H1 (cell line): ENCODE results near the gene UBASH3B. TPM values are rescaled to one million over a fixed set of nuclear protein-coding genes. Genes with fewer than 3 reads are reported as not detected.

ENCODE experiments used
- HDAC2 ChIP-seq, 2 experiments: fragments of 300-600 bp in 1 of 2; sonication (generic) in 1 of 2; IDR thresholded peaks; 2 replicates each; pipeline ENCODE4 v1.6.1; 2011 to 2012; ENCODE audit warnings: low read depth in 2 of 2, low read length in 2 of 2, mild to moderate bottlenecking in 2 of 2, moderate library complexity in 2 of 2, borderline replicate concordance in 1 of 2, inconsistent platforms in 1 of 2
- KDM1A ChIP-seq: fragments of 200-600, 300-600 bp; sonication (generic); IDR thresholded peaks from 2 replicates; pipeline ENCODE4 v1.7.1; 2016; ENCODE audit warnings: mild to moderate bottlenecking, low read length, borderline replicate concordance
- SP1 ChIP-seq: IDR thresholded peaks from 2 replicates; pipeline ENCODE4 v1.6.1; 2011; ENCODE audit warnings: low read depth, low read length
- polyA plus RNA-seq, 7 experiments: library from polyadenylated mRNA; depleted of rRNA in 3 of 7; stranded (reverse) in 5 of 7; unstranded in 2 of 7; fragments of >200 nt in 5 of 7; fragments of 200-250 nt in 2 of 7; gene quantifications; 1 replicate in 5 of 7; 2 replicates in 1 of 7; 4 replicates in 1 of 7; pipeline versions ENCODE4 v1.2.1 to v1.2.3, GENCODE V29; 2011 to 2013; ENCODE audit warnings: missing spikeins in 2 of 7, mixed read lengths in 2 of 7
- total RNA-seq: library from RNA; stranded (reverse); fragmentation: NEBNext Ultra II Directional; extraction: Animal tissue kit (Norgen Biotek cat#: 25700); gene quantifications from 2 replicates; pipeline ENCODE4 v1.2.1, GENCODE V29; 2021
- TF ChIP-seq, protein P1 (sequence below): fragments of 300-600 bp; sonication (generic); IDR thresholded peaks from 2 replicates; pipeline ENCODE4 v1.7.1; 2012; ENCODE audit warnings: low read length, moderate library complexity, mild to moderate bottlenecking, inconsistent platforms; ENCODE audit not compliant: insufficient replicate concordance

UBASH3B gene
- total and polyA plus RNA-seq, 2 of the 8 experiments (the other 6 are each of a cell fraction or from before 2014, with no cell fraction given): 7.5 to 9.5 TPM

DNA sequence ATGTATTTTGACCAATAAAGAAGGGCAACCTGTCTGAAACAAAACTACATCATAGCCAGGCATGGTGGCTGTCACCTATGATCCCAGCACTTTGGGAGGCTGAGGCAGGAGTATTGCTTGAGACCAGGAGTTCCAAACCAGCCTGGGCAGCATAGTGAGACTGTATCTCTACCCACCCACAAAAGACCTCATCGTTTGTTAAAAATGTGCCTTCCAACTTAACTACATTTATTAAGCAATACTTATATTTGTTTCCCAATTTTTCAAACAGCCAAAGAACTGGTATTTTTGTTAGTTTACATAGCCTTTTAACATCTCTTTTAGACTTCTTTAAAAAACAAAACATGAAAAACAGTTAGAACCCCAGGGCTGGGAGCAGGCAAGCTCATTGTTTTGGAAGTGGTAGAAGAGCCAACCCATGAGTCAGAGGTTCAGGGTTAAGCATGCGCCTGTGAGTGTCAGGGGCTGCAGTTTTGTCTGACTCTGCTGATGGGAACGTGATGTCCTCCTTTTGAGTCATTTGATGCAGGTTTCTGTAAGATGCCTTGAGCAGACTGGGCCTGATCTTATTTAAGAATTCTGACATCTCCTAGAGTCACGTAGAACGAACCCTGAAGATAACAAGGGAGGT, 128.9 kb downstream of the UBASH3B start (continued):
- TF ChIP-seq, protein P1, sequence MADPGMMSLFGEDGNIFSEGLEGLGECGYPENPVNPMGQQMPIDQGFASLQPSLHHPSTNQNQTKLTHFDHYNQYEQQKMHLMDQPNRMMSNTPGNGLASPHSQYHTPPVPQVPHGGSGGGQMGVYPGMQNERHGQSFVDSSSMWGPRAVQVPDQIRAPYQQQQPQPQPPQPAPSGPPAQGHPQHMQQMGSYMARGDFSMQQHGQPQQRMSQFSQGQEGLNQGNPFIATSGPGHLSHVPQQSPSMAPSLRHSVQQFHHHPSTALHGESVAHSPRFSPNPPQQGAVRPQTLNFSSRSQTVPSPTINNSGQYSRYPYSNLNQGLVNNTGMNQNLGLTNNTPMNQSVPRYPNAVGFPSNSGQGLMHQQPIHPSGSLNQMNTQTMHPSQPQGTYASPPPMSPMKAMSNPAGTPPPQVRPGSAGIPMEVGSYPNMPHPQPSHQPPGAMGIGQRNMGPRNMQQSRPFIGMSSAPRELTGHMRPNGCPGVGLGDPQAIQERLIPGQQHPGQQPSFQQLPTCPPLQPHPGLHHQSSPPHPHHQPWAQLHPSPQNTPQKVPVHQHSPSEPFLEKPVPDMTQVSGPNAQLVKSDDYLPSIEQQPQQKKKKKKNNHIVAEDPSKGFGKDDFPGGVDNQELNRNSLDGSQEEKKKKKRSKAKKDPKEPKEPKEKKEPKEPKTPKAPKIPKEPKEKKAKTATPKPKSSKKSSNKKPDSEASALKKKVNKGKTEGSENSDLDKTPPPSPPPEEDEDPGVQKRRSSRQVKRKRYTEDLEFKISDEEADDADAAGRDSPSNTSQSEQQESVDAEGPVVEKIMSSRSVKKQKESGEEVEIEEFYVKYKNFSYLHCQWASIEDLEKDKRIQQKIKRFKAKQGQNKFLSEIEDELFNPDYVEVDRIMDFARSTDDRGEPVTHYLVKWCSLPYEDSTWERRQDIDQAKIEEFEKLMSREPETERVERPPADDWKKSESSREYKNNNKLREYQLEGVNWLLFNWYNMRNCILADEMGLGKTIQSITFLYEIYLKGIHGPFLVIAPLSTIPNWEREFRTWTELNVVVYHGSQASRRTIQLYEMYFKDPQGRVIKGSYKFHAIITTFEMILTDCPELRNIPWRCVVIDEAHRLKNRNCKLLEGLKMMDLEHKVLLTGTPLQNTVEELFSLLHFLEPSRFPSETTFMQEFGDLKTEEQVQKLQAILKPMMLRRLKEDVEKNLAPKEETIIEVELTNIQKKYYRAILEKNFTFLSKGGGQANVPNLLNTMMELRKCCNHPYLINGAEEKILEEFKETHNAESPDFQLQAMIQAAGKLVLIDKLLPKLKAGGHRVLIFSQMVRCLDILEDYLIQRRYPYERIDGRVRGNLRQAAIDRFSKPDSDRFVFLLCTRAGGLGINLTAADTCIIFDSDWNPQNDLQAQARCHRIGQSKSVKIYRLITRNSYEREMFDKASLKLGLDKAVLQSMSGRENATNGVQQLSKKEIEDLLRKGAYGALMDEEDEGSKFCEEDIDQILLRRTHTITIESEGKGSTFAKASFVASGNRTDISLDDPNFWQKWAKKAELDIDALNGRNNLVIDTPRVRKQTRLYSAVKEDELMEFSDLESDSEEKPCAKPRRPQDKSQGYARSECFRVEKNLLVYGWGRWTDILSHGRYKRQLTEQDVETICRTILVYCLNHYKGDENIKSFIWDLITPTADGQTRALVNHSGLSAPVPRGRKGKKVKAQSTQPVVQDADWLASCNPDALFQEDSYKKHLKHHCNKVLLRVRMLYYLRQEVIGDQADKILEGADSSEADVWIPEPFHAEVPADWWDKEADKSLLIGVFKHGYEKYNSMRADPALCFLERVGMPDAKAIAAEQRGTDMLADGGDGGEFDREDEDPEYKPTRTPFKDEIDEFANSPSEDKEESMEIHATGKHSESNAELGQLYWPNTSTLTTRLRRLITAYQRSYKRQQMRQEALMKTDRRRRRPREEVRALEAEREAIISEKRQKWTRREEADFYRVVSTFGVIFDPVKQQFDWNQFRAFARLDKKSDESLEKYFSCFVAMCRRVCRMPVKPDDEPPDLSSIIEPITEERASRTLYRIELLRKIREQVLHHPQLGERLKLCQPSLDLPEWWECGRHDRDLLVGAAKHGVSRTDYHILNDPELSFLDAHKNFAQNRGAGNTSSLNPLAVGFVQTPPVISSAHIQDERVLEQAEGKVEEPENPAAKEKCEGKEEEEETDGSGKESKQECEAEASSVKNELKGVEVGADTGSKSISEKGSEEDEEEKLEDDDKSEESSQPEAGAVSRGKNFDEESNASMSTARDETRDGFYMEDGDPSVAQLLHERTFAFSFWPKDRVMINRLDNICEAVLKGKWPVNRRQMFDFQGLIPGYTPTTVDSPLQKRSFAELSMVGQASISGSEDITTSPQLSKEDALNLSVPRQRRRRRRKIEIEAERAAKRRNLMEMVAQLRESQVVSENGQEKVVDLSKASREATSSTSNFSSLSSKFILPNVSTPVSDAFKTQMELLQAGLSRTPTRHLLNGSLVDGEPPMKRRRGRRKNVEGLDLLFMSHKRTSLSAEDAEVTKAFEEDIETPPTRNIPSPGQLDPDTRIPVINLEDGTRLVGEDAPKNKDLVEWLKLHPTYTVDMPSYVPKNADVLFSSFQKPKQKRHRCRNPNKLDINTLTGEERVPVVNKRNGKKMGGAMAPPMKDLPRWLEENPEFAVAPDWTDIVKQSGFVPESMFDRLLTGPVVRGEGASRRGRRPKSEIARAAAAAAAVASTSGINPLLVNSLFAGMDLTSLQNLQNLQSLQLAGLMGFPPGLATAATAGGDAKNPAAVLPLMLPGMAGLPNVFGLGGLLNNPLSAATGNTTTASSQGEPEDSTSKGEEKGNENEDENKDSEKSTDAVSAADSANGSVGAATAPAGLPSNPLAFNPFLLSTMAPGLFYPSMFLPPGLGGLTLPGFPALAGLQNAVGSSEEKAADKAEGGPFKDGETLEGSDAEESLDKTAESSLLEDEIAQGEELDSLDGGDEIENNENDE: no peak
- no peak for TF ChIP-seq HDAC2 (IDR thresholded peaks at IDR 0.05; ENCODE audit: borderline replicate concordance in 1 of 2, low read depth in 2 of 2, low read length in 2 of 2)
- TF ChIP-seq SP1: no peak
- TF ChIP-seq KDM1A: no peak
